HepG2 (cell line): ENCODE measurements around the gene FXR2. TPM values are rescaled to one million over a fixed set of nuclear protein-coding genes. Genes with fewer than 3 reads are reported as not detected.

Source experiments
- ATAC-seq: fragments of 200-7000 bp; cut with Tn5 transposase; 3 replicates; pipeline ENCODE4 v1.9.1; 2020; ENCODE audit warnings: mild to moderate bottlenecking, moderate library complexity
- BruUV-seq: library from RNA; stranded (reverse); fragments of 400-500 nt; replicated peaks from 2 replicates; lab custom pipeline; 2021; lab: Mats Ljungman, UMichigan
- CTCF ChIA-PET: fragments of 300-600 bp; formaldehyde crosslinking; extraction: SDS; loops from one replicate; lab custom pipeline; 2021; ENCODE audit warnings: low total read pairs, inconsistent platforms, low intra/inter-chr PET ratio; lab: Yijun Ruan, JAX
- POLR2A ChIA-PET: fragments of 350-600 bp; sonication (Branson Sonifier 250); formaldehyde crosslinking; loops from one replicate; lab custom pipeline; 2020; ENCODE audit warnings: antibody characterized with exemption, inconsistent platforms; lab: Yijun Ruan, JAX
- DNase-seq: peaks from one replicate; pipeline ENCODE4 v3.0.0-alpha.2; 2015; ENCODE audit warnings: low spot score
- FAIRE-seq: peaks from 3 replicates; lab custom pipeline; 2011; peaks lifted over from hg19 to GRCh38; lab: Jason Lieb, UNC
- H2AFZ ChIP-seq: one replicate; pipeline ENCODE4 v1.6.1; 2011; ENCODE audit warnings: low read length, inconsistent platforms
- H3K27ac ChIP-seq: fragments of 300-600 bp; 3 replicates; pipeline ENCODE4 v1.8.0; 2011; ENCODE audit warnings: mixed run types, mild to moderate bottlenecking, mixed read lengths, low read length, inconsistent platforms; ENCODE audit not compliant: insufficient read depth; ENCODE audit errors: extremely low read length
- H3K27me3 ChIP-seq, 2 experiments: fragments of 200-600 bp in 1 of 2; 2 replicates in 1 of 2; 3 replicates in 1 of 2; pipeline versions ENCODE4 v1.6.0 to v1.8.0; 2011; ENCODE audit warnings: low read length in 2 of 2, mild to moderate bottlenecking in 2 of 2, moderate library complexity in 2 of 2, inconsistent platforms in 1 of 2; ENCODE audit not compliant: insufficient read depth in 2 of 2, control insufficient read depth in 1 of 2
- H3K36me3 ChIP-seq, 2 experiments: fragments of 200-600 bp in 1 of 2; replicated peaks in 1 of 2; 2 replicates in 1 of 2; 3 replicates in 1 of 2; pipeline versions ENCODE4 v1.5.1 to v1.8.0; 2011; ENCODE audit warnings: low read length in 2 of 2, inconsistent platforms in 1 of 2; ENCODE audit not compliant: insufficient read depth in 2 of 2, control insufficient read depth in 1 of 2
- H3K4me1 ChIP-seq: 2 replicates; pipeline ENCODE4 v1.5.1; 2012; ENCODE audit warnings: low read length, inconsistent platforms; ENCODE audit not compliant: insufficient read depth
- H3K4me2 ChIP-seq: 2 replicates; pipeline ENCODE4 v1.6.0; 2011; ENCODE audit warnings: low read depth, low read length, inconsistent platforms
- H3K4me3 ChIP-seq, 3 experiments: fragments of 200-600 bp in 1 of 3; sonication (generic), shearing (Covaris generic) in 1 of 3; replicated peaks in 1 of 3; 2 replicates each; pipeline ENCODE4 v1.5.1; 2011 to 2016; ENCODE audit warnings: low read length in 3 of 3, inconsistent platforms in 2 of 3, low read depth in 2 of 3, mild to moderate bottlenecking in 2 of 3, control low read depth in 1 of 3, mixed read lengths in 1 of 3; ENCODE audit not compliant: insufficient read depth in 1 of 3
- H3K79me2 ChIP-seq: one replicate; pipeline ENCODE4 v1.6.1; 2011; ENCODE audit warnings: low read length, inconsistent platforms; ENCODE audit not compliant: insufficient read depth
- H3K9ac ChIP-seq: 2 replicates; pipeline ENCODE4 v1.6.0; 2011; ENCODE audit warnings: mild to moderate bottlenecking, low read depth, low read length, inconsistent platforms; ENCODE audit not compliant: insufficient read depth
- H3K9me3 ChIP-seq: 2 replicates; pipeline ENCODE4 v1.5.1; 2012; ENCODE audit warnings: mild to moderate bottlenecking, low read length
- H4K20me1 ChIP-seq: 2 replicates; pipeline ENCODE4 v1.6.0; 2011; ENCODE audit warnings: inconsistent platforms, mild to moderate bottlenecking, low read length, moderate library complexity; ENCODE audit not compliant: insufficient read depth
- AGO2 ChIP-seq: fragments of 200-400 bp; formaldehyde crosslinking; optimal IDR thresholded peaks from 2 replicates; pipeline ENCODE3; 2017; ENCODE audit warnings: mild to moderate bottlenecking, low read depth, low read length, moderate library complexity
- POLR2AphosphoS5 ChIP-seq: IDR thresholded peaks from 2 replicates; pipeline ENCODE4 v1.6.1; 2012; ENCODE audit warnings: low read depth, low read length
- RBFOX2 ChIP-seq: fragments of 200-400 bp; formaldehyde crosslinking; IDR thresholded peaks from 2 replicates; pipeline ENCODE4 v1.6.1; 2017; ENCODE audit warnings: low read depth, mild to moderate bottlenecking, low read length
- ZNF264 ChIP-seq: sonication (generic); formaldehyde crosslinking; IDR thresholded peaks from 2 replicates; pipeline ENCODE4 v1.4.0; 2020; ENCODE audit warnings: missing genetic modification reagents
- WGBS: methylation state at CpG from one replicate; pipeline ENCODE4 v1.1.6; 2017; ENCODE audit warnings: low lambda C conversion rate; 5-methylcytosine and 5-hydroxymethylcytosine counted together
- in situ Hi-C: cut with HindIII; loops from 2 replicates; pipeline ENCODE4 v1.10.0; 2017; ENCODE audit warnings: low pct_unique_long_range_greater_than_20kb; ENCODE audit not compliant: extremely low pct_ligation_motif_present
- intact Hi-C: fragments of 100-400 bp; cut with micrococcal nuclease; formaldehyde crosslinking; loops from one replicate; pipeline ENCODE4 v1.10.0; 2022; ENCODE audit not compliant: unreplicated experiment
- polyA plus RNA-seq, 8 experiments: library from polyadenylated mRNA; depleted of rRNA in 3 of 8; stranded (reverse) in 7 of 8; unstranded in 1 of 8; fragments of >200 nt; fragmentation: Illumina TruSeq in 4 of 8; extraction: Trizol in 4 of 8; gene quantifications; 2 replicates each; pipeline versions ENCODE4 v1.2.1 to v1.2.3, GENCODE V29; 2011 to 2016; ENCODE audit warnings: low read depth in 4 of 8, missing spikeins in 1 of 8, mixed read lengths in 1 of 8; ENCODE audit not compliant: insufficient read depth in 1 of 8
- total RNA-seq, 5 experiments: library from RNA; depleted of rRNA; stranded (reverse); fragments of >200 nt; fragmentation: Illumina TruSeq; extraction: Trizol; gene quantifications; 2 replicates each; pipeline ENCODE4 v1.2.3, GENCODE V29; 2016; ENCODE audit warnings: low read depth in 1 of 5
- TF ChIP-seq, protein P1 (sequence below): IDR thresholded peaks from 2 replicates; pipeline ENCODE4 v1.6.1; 2016

The FXR2 gene
- total and polyA plus RNA-seq, 2 of the 13 experiments (the other 11 are each of a cell fraction or from before 2014, with no cell fraction given): 20.9 to 24.4 TPM

DNA sequence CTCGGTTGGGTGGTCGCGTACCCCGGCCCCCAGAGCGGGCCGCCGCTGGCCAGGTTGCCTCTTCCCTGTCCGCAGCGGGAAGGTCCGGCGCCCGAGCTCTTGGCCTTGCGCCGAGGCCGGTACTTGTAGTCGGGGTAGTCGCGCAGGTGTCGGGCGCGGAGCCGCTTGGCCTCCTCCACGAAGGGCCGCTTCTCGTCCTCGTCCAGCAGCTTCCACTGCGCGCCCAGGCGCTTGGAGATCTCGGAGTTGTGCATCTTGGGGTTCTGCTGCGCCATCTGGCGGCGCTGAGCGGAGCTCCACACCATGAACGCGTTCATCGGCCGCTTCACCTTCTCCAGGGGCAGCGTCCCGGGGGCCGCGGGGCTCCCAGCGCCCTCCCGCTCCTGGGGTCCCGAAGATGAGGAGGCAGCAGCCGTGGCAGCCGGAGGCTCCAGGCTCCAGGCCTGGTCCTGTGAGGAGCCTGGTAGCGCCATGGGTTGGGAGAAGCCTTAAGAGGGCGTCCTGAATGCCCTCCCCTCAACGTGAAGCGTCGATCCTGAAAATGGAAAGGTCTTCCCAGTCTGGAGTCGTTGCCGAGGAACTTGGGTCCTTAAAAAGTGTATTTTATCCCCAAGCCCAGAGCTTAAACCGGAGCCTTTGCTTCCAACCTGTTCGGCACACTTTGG lies 25.4 kb downstream of the FXR2 start:
- H3K4me1 ChIP-seq: peaks cover 13% of the 10 kb centered on the region
- FAIRE-seq (no peak), DNase-seq (no peak)
- CTCF ChIA-PET: no interaction called here
- intact Hi-C loops: no loop called here
- H3K27me3 ChIP-seq: no peaks in the 10 kb centered on the region; a peak in 1 of 5 replicates
- no peaks in the 10 kb centered on the region for H4K20me1 ChIP-seq
- no peak overlapping the region for H3K27ac ChIP-seq
- POLR2A ChIA-PET: interaction anchor here (1.1 to 1.7 kb wide), 3 partner anchors 10 to 98 kb away, joined by 4 to 5 read pairs (median 4); partner anchors contain the start of genes CD68, SAT2 and TP53
- no peak overlapping the region for H3K4me2 ChIP-seq
- H3K9ac ChIP-seq: no peak overlapping the region
- in situ Hi-C loops: loop anchor here (5.0 kb wide), 1 partner anchor 98 kb away; the partner anchor contains the start of genes TP53 and WRAP53
- peaks cover 24 to 54% of the 10 kb centered on the region in 2 experiments for H3K36me3 ChIP-seq
- no peaks in the 10 kb centered on the region for H3K9me3 ChIP-seq
- 99% methylated on average over 52 of the region's 56 CpGs for whole genome bisulfite sequencing
- peaks cover 7% of the 10 kb centered on the region for H3K79me2 ChIP-seq
- no peak overlapping the region for H3K4me3 ChIP-seq
- TF ChIP-seq POLR2AphosphoS5 (0 out of 2 replicates have a peak, but pooled peaks have one; percentile 14), RBFOX2 (peak; percentile 53), ZNF264 (no peak), AGO2 (peak; percentile 76)
- TF ChIP-seq, protein P1, sequence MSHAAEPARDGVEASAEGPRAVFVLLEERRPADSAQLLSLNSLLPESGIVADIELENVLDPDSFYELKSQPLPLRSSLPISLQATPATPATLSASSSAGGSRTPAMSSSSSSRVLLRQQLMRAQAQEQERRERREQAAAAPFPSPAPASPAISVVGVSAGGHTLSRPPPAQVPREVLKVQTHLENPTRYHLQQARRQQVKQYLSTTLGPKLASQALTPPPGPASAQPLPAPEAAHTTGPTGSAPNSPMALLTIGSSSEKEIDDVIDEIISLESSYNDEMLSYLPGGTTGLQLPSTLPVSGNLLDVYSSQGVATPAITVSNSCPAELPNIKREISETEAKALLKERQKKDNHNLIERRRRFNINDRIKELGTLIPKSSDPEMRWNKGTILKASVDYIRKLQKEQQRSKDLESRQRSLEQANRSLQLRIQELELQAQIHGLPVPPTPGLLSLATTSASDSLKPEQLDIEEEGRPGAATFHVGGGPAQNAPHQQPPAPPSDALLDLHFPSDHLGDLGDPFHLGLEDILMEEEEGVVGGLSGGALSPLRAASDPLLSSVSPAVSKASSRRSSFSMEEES (CRISPR knock-in tag): no peak
- TF ChIP-seq, all 625 proteins: peak for 3
- no TSS peak for BruUV-seq
- no peak for ATAC-seq
- no peak overlapping the region for H2AFZ ChIP-seq
